Left lobe of liver (tissue), 2 donors: ENCODE data around the gene STARD8. TPM values are rescaled to one million over a fixed set of nuclear protein-coding genes. Genes with fewer than 3 reads are reported as not detected.
"Not testable (repeated sequence)": the region's sequence is repeated elsewhere in the genome, so short reads cannot be mapped to it uniquely, and the experiment has no call there.

Source experiments
- ATAC-seq: fragments of 200-7000 bp; cut with Tn5 transposase; one replicate; pipeline ENCODE4 v1.9.1; 2020; ENCODE audit warnings: mild to moderate bottlenecking, moderate library complexity
- DNase-seq: peaks from one replicate; pipeline ENCODE4 v3.0.0-alpha.2; 2020; ENCODE audit warnings: low spot score
- total RNA-seq: library from RNA; stranded (reverse); gene quantifications from one replicate; pipeline ENCODE4 v1.2.1, GENCODE V29; 2021
- donor health status: DM: no; HTN: no; CAD: no; lungs with moderate emphysema.
- donor health status: DM: no; HTN: yes; CAD: no.

Gene STARD8, protein sequence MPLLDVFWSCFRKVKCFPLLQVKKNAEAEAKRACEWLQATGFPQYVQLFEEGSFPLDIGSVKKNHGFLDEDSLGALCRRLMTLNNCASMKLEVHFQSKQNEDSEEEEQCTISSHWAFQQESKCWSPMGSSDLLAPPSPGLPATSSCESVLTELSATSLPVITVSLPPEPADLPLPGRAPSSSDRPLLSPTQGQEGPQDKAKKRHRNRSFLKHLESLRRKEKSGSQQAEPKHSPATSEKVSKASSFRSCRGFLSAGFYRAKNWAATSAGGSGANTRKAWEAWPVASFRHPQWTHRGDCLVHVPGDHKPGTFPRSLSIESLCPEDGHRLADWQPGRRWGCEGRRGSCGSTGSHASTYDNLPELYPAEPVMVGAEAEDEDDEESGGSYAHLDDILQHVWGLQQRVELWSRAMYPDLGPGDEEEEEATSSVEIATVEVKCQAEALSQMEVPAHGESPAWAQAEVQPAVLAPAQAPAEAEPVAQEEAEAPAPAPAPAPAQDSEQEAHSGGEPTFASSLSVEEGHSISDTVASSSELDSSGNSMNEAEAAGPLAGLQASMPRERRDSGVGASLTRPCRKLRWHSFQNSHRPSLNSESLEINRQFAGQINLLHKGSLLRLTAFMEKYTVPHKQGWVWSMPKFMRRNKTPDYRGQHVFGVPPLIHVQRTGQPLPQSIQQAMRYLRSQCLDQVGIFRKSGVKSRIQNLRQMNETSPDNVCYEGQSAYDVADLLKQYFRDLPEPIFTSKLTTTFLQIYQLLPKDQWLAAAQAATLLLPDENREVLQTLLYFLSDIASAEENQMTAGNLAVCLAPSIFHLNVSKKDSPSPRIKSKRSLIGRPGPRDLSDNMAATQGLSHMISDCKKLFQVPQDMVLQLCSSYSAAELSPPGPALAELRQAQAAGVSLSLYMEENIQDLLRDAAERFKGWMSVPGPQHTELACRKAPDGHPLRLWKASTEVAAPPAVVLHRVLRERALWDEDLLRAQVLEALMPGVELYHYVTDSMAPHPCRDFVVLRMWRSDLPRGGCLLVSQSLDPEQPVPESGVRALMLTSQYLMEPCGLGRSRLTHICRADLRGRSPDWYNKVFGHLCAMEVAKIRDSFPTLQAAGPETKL
- total RNA-seq, result 10.6 TPM

DNA sequence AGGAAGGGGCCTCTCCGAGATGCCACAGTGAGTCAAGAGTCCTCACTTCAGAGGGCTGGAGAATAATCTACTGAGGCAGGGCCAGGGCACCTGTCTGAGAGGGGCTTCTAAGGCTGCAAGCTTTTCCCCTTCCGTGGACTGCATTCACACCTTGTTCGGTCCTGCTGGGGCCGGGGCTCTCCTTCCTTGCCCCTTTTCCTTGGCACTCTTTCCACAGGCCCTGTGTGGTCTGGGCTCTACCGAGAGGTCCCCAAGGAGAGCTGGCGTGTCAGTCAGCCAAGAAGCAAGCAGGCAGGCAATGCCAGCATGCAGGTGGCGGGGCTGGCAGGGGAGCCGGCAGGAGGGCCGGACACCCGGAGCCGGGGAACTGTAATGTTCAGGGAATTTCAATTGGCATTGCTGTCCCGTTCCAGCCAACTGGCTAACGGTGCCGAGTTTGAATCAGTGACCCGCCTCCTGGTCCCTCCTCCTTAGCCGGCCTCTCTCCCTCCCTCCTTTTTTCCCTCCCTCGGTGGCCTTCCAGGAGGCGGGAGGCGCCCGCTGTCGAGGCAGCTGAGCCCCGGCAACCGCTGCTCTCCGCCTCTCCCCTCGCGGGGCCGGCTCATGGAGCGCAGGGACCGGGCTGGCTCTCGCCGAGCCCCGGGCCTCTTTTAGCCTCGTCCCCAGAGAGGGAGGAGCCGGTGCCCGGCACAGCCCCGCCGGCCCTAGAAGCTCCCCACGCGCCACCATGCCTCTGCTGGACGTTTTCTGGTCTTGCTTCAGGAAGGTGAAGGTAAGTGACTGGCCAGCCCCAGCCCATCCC, at the start of gene STARD8:
TSS of gene STARD8 (plus strand) at position 511 of the 802 bp plus-strand sequence. CDS start at position 728, 217 bp downstream.
- ATAC-seq (peak; percentile 95), DNase-seq (peak; percentile 46)

DNA sequence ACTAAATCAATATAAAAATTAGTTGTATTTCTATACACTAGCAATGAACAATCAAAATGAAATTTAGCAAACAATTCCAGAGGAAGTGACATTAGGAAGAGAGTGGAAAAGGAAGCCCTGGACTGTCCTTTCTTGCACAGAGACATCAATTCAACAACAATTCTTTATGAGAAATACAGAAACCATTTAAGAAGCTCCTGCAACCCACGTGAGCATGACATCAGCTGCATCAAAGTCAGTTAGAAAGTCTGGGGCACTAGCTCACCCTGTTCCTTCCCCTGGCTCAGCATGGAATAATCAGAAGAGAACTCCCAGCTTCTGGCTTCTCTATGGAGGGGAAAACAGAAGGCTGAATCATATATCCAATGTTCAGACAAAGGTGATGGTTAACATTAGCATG, 48.6 kb upstream of the STARD8 start:
- DNase-seq (no peak), ATAC-seq (no peak)

DNA sequence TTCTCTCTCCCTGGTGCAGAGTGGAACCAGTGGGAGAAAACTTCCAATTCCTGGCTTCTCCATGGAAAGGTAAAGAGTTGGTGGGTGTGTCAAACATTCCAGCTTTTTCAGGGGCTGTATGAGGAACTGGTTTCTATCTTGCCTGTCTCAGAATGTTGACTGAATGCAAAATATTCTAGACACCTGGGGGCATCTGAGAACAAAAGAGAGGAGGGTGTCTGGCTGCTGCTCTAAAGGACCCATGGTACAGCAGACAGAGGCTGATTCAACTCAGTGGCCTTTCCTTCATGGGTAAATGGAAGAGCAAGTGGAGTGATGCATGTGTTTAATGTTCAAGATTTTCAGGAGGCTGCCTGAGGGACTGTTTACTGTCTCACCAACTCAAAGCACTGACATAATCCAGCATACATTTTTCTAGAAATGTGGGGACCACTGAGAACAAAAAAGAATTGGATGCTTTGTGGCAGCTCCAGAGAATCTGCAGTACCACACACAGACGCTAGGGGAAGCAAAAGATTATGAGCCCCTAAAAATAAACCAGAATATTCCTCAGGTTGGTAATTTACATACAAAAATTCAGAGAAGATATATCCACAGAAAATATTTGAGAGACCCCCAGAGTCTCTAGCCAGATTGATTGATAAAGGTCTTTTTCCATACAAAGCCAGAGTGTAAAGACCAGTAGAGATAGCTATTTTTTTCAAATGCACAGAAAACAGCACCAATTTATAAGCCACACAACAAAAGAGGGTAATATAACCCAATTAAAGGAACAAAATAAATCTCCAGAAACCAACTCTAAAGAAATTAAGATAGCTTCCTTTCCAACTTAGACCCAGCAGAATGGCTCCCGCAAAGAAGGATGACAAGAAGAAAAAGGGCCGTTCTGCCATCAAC, 48.0 kb upstream of the STARD8 start:
- DNase-seq (no peak), ATAC-seq (peak; percentile 54)

DNA sequence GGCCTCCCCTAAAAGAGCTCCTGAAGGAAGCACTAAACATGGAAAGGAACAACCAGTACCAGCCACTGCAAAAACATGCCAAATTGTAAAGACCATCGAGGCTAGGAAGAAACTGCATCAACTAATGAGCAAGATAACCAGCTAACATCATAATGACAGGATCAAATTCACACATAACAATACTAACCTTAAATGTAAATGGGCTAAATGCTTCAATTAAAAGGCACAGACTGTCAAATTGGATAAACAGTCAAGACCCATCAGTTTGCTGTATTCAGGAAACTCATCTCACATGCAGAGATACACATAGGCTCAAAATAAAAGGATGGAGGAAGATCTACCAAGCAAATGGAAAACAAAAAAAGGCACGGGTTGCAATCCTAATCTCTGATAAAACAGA, 43.2 kb upstream of the STARD8 start:
- ATAC-seq, DNase-seq: not testable (repeated sequence)

DNA sequence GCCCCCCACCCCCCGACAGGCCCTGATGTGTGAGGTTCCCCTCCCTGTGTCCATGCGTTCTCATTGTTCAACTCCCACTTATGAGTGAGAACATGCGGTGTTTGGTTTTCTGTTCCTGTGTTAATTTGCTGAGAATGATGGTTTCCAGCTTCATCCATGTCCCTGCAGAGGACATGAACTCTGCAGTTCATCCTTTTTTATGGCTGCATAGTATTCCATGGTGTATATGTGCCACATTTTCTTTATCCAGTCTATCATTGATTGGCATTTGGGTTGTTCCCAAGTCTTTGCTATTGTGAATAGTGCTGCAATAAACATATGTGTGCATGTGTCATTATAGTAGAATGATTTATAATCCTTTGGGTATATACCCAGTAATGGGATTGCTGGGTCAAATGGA, 32.7 kb upstream of the STARD8 start:
- not testable (repeated sequence) for ATAC-seq

DNA sequence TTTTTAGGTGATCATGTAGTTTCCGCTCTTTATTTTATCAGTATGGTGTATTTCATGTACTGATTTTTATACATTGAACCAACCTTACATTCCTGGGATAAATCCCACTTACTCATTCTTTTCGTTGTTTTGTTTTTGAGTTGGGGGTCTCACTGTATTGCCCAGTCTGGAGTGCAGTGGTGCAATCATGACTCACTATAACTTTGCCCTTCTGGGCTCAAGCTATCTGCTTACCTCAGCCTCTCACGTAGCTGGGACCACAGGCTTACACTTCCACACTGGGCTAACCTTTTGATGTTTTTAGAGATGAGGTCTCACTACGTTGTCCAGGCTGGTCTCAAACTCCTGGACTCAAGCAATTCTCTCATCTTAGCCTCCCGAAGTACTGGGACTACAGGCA, 19.5 kb upstream of the STARD8 start:
- no peak for DNase-seq
- no peak for ATAC-seq

More for the DNA sequence above, 32.7 kb upstream of the STARD8 start:
- not testable (repeated sequence) for DNase-seq

DNA sequence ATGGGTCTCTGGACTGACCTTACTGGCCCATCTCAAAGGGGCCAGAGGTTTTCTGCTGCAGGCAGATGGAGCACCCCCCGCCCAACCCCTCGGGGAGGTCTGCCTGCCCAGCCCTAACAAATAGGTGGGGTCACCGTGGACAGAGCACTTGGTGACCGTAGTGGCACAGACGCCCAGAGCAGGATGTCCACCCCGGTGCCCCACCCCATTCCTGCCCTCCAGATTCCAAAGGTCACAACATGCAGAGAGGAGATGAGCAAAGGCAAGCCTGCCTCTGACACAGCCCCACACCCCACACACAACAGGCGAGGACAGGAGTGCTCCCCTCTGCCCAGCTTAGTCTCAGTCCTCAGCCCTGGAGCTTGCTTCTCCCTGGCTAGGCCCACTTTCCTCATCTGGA, 17.5 kb upstream of the STARD8 start:
- ATAC-seq, result peak; percentile 78
- DNase-seq, result not testable (repeated sequence)

DNA sequence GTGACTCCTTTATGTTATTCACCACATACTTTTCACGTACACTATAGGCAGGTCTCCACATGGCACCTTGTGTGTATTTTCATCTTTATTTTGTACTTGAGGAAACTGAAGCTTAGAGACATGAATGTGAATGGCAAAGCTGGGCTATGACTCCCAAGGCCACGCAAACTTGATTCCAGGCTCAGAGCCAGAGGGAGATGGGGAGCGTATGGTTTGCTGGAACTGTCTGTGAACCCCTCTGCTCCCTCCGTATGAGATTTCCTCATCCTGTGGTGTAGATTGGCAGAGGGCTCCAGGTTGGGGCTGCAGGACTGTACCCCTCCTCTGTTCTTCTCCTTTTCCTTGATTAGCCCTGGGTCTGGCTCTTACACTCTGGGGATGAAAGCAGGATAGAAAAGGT, 16.1 kb upstream of the STARD8 start:
- ATAC-seq (no peak), DNase-seq (no peak)

DNA sequence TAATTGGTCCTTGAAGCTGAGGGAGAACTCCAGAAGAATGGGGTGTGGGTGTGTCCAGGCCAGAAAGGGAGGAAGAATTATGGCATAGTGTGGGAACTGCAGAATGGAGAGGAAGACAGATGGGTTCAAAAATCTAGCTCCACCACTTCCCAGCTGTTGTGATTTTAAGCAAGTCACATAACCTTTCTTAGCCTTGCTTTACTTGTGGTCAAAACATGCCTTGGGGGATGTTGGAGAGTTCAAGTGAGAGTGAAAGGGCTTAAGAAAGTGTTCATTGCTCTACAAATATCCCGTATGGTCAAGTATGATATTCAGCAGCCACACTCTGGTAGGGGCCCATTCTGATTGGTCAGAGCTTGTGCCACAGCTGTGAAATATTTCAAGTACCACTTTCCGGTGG, 15.0 kb upstream of the STARD8 start:
- DNase-seq, result no peak
- ATAC-seq, result no peak

DNA sequence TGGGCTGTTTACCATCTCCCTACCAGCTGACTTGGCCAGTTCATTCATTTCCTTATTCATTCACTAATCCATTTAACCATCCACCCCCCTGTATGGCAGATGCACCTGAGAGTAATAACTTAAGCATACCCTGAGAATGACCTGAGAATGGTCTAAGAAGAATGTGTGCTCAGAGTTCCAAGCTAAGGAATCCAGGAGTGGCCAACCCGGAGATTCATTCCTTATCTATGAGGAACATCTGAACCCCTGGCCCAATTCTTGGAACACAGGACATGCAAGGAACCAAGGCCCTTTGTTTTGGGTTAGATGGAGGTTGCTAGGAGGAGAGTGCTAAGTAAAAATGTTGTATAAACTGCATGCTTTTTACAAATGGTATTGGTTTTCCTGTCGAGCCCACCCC, 13.5 kb upstream of the STARD8 start:
- DNase-seq, result no peak
- ATAC-seq, result no peak

DNA sequence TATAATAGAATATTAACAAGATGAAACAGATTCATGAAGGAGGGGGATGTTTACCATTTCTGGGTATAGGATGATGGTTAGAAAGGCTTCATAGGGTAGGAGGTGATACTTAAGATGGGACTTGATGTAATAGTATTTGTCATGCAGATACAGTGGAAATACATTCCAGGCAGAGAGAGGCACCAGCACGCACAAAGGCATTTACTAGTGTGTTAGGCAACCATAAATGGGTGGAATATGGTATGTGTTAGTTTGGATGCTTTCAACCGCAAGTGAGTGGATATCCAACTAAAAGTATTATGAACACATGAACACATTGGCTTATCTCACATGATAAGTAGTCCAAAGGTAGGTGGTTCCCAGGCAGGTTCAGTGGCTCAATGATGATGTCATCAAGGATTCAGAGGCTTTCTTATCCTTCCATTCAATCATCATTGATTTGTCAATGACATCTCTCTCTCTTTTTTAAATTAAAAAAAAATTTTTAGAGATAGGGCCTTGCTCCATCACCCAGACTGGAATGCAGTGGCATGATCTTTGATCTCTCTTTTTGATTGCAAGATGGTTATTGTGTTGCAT, 12.7 kb upstream of the STARD8 start:
- DNase-seq (no peak), ATAC-seq (no peak)

DNA sequence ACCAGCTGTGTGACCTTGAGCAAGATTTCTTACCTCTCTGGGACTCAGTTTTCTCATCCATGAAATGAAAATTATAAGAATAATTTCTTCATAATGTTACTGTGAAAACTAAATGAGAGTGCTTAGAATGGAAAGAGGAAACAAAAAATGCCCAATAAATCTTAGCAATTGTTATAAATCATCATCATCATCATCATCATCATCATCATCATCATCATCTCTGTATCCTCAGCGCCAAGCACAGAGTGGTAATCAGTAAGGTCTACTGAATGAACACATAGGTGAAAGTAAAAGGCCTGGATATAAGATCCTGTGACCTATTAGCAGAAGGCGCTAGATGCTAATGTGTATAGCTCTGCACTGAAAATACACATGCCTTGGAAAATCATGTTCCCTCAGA, 6.8 kb upstream of the STARD8 start:
- no peak for ATAC-seq

DNA sequence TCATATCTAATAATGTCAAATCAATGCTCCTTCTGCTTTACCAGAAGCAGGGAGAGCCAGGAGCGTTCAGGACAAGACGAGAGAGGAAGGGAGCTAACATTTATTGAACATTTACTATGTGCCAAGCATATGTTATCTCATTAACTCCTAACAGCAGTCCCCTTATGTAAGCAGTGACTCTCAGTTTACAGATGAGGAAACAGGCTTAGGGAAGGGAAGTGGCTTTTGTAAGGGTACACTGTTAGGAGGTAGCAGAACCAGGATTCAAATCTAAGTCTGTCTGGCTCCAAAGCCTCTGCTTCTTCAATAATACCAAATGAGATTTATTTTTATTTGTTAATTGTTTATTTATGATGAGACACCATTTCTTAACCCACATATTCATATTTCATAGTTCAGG, 2.6 kb upstream of the STARD8 start:
- ATAC-seq, result no peak
- DNase-seq, result no peak

More for the DNA sequence above, 6.8 kb upstream of the STARD8 start:
- DNase-seq, result no peak

DNA sequence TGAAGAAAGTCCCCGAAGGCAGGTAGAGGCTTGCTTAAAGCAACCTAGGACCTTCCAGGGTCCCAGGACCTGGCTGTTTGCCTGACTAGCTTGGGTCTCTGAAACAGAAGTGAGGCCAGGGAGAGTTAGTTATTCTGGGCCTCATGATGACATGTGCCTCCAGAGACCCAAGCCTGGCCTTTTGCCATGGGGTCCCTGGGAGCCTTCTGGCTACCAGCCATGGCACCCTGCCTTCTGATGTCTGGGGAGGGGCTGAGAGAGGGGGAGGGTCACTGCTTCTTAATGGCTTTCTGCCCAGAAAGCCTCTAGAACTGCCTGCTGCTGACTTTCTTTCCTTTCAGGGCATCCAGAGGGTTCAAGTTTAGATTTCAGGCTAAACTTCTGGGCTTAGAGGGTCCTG, 1.0 kb upstream of the STARD8 start:
- DNase-seq (no peak), ATAC-seq (no peak)

DNA sequence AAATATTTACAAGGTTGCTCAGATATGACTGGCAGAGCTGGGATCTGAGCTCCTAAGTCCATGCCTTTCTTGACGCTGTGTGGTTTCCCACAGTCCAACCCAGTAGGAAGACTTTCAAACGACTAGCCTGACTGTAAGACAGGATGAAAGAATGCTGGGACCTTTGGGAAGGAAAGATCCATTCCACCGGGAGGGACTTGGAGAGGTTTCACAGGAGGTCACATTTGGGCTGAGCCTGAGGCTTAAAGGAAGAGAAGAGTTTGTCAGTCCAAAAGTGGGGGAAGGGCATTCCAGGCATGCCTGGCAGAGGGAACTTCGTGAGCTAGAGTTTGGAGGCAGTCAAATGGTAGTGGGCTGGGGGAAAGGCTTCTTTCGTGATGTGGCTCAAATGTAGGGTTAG, 1.5 kb downstream of the STARD8 start:
- no peak for ATAC-seq
- no peak for DNase-seq

DNA sequence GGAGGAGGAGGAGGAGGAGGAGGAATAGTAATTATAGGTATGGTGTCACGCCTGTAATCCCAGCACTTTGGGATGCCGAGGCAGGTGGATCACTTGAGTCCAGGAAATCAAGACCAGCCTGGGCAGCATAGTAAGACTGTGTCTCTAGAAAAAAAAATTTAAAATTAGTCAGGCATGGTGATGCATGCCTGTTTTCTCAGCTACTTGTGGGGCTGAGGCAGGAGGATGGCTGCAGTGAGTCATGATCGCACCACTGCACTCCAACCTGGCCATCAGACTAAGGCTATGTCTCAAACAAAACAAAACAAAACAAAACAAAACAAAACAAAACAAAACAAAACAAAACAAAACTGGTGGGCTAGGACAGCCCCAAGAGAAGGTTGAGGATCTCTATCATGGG, 3.0 kb downstream of the STARD8 start:
- no peak for ATAC-seq
- no peak for DNase-seq

DNA sequence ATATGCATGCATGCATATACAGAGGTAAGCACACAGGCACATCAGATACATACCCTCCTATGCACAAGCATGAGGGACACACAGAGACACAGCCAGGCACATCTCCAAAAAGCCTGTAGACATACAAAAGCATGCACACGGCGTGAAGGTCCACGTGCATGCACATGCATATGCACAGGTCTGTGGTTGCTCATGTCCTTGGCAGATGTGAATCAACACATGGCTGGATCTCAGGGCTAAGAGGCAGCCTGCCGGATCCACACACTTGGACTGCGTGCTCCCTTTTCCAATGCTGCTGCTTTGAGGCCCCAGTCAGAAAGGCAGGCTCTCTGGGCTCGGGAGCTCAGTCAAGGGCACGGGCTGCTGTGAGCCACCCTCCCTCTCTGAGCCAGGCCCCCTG, 3.6 kb downstream of the STARD8 start:
- DNase-seq, result no peak
- no peak for ATAC-seq

DNA sequence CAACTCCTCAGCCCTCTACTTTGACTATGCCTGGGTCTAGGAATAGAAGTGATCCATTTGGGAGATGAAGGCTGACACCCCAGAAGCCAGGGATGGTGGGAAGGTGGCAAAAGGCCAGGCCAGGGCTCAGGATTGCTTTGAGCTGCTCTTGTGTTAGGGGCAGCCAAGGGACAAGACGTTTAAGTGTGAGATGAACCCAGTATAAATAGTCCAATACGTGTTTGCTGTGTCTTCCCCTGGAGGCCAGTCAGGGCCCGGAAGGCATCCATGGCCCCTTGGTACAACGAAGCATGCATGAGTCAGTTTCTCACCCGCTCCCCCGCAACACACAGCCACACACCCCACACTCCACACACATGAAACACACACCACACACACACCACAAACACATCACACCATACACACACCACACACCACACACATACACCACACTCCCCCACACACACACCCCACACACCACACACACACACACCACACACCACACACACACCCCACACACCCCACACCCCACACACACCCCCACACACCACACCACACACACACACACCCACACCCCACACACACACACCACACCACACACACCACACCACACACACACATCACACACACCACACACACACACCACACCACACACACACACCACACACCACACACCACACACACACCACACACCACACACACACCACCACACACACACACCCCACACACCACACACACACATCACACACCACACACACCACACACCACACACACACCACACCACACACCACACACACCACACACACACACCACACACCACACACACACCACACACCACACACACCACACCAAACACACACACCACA, 5.1 kb downstream of the STARD8 start:
- ATAC-seq (no peak), DNase-seq (no peak)
